Stimulated activated CD4-positive, alpha-beta T cell treated with anti-CD3 and anti-CD28 coated beads, Interleukin-12 subunit alpha, Interleukin-12 subunit beta, amount 100 ng/mL, for 48 hours (primary cell): Measurements from ENCODE around the gene SAT1.

ENCODE experiments used
- DNase-seq, 3 donors: peaks; one replicate each; pipeline ENCODE4 v3.0.0-alpha.2; 2020; ENCODE audit warnings: low read depth in 2 of 3, low spot score in 1 of 3

Gene SAT1

DNA sequence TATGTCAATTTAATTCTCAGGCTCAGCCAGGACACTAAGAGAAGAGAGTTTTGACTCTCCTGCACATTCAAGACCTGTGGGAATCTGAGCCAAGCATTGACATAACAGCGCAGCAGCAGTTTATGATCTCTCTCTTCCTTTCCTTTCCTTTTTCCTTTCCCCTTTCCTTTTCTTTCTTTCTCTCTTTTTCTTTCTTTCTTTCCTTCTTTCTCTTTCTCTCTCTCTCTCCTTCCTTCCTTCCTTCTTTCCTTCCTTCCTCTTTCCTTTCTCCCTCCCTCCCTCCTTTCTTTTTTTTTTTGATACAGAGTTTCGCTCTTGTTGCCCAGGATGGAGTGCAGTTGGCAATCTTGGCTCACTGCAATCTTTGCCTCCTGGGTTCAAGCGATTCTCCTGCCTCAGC is 21.6 kb downstream of the SAT1 start:
- no peak for DNase-seq

DNA sequence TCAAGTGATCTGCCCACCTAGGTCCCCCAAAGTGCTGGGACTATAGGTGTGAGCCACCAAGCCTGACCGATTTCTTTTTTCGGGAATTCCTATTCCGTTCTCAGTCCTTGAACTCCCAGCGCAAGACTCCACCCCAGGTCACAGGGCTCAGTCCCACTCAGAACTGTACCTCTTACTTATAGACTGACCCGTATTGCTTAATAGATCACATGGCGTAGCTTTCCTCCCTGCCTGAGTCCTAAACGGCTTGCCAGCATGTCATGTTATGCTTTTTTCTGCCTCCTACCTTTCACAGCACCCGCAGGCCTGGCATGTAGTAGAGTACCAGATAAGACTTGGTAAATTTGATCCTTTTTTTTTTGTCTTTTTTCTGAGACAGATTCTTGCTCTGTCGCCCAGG is 22.4 kb downstream of the SAT1 start:
- no peak for DNase-seq

DNA sequence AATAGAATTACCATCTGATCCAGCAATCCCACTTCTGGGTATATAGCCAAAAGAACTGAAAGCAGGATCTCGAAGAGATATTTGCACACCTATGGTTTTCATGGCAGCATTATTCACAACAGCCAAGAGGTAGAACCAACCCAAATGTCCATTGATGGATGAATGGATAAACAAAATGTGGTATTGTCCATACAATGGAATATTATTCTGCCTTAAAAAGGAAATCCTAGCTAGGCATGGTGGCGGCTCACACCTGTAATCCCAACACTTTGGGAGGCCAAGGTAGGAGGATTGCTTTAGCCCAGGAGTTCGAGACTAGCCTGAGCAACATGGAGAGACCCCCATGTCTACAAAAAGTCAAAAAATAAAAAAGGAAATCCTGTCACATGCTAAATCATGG is 27.3 kb downstream of the SAT1 start:
- DNase-seq: no peak

DNA sequence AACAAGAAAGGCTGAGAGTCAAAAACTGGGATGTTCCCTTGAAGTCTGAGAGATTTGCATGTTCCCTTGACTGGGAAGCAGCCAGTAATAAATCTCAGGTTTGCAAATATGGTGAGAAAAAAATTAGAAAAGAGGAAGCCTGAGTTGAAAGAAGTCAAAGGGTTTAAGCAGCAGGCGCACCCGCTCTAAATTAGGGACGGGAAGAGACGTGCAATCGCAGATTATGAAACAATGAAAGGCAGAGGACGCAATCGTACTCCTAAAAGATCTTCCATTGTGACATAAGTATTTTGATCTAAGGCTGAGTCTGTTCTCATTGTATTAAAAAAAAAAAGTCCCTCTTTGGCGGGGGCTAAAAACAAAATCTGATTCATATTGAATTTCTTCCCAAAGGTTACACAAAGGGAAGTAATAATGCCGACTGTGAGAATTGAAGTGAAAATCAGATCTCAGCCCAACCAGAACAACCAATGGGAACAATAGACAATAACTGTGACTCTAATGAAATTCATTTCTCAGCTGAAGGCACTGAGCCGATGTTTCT is 28.2 kb downstream of the SAT1 start:
- no peak for DNase-seq

DNA sequence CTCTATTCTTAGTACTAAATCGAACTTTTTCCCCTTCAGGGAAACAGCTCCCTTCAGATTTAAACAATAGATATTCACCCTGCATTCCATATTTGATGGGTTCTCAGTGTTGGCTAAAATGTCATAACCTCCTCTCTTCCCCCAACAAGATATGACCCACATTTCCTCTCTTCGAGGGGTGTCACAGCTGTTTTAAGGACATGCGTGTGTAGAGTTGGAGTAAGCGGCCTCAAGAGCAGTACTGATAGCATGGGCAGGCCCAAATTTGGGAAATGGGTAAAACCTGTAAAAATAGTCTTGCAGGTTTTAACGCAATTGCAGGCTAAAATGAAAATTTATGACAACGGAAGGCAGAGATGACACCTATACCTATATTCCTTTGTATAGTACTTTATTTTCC is 28.7 kb downstream of the SAT1 start:
- no peak for DNase-seq

DNA sequence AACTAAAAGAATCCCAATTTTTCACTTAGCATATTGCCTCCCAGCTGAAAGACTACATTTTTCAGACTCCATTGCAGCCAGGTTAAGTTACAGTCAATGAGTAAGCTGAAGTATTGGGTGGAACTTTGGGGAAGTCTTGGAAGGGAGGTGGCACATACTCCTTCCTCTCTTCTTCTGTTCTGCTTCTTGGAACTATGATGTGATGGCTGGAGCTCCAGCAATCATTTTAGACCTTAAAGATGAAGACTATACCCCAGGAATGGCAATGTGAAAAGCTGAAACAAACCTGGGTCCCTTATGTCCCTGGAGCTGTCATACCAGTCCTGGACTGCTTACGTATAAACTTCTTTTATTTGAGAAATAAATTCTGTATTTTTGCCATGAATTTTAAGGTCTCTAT is 30.8 kb downstream of the SAT1 start:
- DNase-seq: no peak

DNA sequence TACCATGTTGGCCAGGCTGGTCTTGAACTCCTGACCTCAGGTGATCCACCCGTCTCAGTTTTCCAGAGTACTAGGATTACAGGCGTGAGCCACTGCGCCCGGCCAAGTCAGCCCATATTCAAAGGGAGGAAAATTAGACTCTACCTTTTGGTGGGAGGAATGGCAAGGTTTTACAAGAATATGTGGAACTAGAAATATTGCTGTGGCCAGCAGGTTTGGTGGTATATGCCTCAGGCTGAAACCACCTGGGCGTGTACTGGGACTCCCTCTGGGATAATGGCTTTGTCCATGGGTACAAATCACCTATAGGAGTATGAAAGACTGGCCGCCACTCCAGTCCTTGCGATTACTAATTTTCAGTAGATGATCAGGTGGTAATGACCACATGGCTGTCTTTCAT is 32.4 kb downstream of the SAT1 start:
- no peak for DNase-seq

DNA sequence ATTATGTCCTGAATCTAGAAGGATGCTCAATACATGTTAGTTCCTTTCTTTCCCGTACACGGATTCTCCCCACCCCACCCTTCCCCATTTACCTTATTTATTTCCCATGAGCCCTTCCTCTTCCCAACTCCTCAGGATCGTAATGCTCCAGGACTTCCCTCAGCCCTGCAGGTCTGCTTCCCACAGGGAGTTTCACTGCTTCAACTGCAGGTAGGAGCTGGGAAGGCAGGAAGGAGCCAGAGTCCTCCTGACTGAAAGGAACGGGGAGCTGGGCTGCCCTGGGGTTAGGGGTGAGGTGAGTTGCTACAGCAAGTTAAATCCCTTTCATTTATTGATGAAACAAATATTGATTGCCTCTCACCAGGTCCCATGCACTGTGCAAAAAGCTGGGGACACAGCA is 33.2 kb downstream of the SAT1 start:
- no peak for DNase-seq

DNA sequence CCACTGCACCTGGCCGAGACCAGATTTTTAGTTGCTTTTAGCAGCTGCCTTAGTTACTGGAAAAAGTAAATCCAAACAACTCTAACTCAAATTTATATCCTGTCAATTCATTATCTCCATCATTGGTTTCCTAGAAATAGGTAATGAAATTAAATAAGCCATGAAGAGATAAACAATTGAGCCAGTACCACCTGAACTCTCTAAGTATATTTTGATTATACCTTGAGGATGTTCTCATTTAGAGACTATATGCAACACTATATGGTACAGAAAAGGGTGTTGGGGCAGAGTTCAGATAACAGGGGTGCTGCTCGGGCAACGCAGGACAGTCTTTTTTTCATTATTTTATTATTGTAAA is 35.0 kb downstream of the SAT1 start:
- DNase-seq: no peak

DNA sequence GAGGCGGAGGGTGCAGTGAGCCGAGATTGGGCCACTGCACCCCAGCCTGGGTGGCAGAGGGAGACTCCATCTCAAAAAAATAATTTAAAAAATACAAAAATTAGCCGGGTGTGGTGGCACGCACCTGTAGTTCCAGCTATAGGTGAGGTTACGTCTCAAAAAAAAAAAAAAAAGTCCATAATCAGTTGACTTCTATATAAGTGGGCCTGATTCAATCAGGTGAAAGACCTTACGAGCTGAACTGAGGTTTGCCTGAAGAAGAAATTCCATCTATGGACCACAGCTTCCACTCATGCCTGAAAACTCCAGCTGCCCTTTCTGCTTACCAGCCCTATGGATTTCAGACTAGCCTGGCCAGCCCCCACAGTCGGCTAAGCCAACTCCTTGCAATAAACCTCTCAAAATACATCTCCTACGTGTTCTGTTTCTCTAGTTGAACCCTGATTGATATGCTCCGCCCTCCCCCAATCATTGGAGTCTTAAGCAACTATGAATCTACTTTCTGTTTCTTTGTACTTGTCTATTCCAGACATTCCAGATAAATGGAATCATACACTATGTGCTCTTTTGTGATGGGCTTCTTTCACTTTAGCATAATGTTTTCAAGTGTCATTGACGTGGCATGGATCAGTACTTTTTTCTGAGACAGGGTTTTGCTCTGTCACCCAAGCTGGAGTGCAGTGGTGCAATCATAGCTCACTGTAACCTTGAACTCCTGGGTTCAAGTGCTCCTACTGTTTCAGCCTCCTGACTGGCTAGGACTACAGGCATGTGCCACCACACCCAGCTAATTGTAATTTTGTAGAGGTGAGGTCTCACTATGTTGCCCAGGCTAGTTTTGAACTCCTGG is 36.6 kb downstream of the SAT1 start:
- DNase-seq: no peak

DNA sequence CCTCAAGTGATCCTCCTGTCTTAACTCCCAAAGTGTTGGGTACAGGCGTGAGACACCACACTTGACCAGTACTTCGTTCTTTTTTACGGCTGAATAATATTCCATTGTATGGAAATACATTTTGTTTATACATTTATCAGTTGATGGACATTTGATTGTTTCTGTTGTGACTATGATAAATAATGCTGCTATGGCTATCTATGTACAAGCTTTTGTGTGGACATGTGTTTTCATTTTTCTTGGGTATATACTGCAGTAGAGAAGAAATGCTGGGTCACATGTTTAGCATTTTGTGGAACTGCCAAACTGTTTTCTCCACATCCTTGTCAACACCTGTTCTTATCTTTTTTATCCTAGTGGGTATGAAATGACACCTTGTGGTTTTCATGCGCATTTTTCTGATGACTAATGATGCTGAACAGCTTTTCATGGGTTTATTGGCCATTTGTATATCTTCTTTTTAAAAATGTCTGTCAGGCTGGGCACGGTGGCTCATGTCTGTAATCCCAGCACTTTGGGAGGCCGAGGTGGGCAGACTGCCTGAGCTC is 37.3 kb downstream of the SAT1 start:
- no peak for DNase-seq

DNA sequence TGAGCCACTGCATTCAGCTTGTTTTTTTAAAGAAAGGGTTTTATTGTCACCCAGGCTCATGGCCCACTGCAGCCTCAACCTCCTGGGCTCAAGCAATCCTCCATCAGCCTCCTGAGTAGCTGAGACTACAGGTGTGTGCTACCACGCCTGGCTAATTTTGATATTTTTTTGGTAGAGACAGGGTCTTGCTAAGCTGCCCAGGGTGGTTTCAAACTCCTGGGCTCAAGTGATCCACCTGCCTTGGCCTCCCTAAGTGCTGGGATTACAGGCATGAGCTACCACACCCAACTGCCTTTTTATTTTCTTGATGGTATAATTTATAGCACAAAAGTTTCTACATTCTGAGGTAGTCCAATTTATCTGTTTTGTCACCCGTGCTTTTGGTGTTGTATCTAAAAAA is 38.9 kb downstream of the SAT1 start:
- no peak for DNase-seq

DNA sequence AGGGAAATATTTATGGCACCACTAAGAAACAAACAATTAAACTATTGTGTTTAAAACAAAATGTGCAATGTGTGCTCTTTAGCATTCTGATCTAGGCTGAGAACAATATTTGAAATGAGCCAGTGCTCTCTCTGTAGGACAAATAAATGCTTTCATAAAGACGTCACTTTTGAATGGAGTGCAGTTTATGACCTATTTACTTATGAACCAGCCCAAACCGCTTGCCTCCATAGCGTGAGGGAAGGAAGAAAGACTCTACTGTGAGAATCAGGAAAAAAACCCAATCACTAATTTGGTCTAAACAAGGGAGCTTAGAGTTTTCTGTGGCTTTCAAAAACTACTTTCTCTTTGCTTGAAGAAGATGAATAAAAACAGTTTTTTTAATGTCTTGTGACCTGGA is 39.4 kb downstream of the SAT1 start:
- no peak for DNase-seq

DNA sequence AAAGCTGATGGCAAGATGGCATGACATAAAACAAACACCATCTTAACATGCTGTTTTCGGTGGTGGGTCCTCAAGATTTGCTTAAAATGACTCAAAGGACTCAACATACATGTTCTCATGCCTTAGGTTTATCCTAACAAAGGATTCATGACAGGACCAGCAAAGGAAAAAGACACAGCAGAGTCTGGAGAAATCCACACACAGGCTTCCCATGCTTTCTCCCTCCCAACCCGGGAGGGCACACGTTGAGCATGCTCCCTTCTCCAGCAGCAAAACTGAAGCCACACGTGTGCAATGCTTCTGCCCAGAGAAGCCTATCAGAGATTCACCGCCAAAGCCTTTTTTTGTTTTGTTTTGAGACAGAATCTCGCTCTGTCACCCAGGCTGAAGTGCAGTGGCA is 39.9 kb downstream of the SAT1 start:
- DNase-seq: no peak

DNA sequence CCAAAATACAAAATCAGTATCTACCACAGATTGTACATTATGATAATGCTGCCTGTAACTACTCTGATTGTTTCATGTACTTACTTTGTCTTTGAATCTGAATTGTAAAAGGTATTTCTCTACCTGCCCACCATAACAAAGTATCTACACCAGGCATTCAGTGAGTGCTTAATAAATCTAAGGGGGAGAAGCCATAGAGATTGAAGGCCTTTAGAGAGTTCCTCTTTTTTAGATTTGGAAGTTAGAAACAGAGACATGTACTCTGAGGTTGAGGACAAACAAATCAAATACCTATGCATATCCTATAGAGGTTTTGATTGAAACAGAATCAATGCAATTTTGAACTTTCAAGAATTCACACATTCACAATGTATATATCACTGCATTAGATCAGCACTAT is 42.7 kb downstream of the SAT1 start:
- DNase-seq: no peak

DNA sequence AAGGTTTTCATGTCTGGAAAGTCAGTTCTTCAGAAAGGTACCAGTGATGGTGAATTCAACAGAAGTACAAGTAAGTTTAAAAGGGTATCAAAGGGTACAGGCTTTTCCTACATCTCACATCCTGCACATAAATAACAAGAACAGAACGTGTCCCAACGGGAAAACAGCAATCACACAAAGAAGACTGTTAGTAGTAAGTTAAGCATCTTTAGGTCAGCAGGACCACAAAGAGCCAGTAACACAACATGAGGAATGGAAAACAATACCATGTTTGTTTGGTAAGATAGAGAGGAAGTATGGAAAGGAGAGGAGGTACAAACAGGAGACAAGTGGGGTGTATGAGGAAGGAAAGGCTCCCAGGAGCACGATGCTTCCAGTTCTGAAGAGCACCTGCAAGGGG is 43.2 kb downstream of the SAT1 start:
- no peak for DNase-seq

DNA sequence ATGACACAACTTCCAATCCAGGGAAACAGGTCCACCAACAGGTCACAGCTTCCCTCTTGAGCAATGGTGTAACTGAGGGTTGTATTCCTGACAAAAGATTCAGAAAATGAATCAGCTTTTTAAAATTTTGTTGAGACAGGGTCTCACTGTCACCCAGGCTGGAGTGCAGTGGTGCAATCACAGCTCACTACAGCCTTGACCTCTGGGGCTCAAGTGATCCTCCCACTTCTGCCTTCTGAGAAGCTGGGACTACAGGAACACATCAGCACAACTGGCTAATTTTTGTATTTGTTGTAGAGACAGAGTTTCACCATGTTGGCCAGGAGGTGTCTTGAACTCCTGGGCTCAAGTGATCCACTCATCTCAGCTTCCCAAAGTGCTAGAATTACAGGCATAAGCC is 43.7 kb downstream of the SAT1 start:
- DNase-seq: no peak

DNA sequence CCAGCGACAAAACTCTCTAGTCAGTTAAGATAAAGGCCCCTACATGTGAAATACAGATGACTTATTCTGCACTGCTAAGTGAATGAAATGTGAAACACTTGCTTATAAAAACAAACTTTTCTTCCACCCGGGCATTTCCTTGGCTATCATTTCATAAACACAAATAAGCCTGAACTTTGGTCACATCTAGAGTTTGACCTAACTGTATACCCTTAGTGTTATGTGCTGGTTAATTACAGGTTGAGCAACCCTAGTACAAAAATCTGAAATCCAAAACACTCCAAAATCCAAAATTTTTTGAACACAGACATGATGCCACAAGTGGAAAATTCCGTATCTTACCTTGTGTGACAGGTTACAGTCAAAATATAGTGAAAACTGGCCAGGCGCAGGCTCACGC is 45.9 kb downstream of the SAT1 start:
- no peak for DNase-seq

DNA sequence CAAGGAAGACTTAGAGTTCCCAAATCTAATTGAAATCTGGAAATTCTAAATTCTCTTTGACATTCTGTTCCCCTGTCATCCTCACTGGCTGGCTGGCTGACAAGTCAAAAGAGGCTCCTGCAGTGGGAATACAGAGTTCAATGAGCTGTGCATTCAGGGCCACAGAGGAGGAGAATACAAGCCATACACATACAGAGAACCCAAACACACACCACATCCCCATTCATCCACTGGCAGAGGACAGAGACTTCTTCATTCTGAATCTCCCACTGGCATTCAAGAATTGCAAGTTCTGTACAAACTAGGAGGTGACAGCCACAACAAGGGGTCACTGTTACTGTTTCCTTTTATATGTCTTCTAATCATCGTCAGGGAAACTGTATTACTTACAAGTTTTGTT is 49.7 kb downstream of the SAT1 start:
- no peak for DNase-seq
